WTC11 (cell line): ENCODE data around the gene RIPOR1. TPM values are rescaled to one million over a fixed set of nuclear protein-coding genes. Genes with fewer than 3 reads are reported as not detected.

ENCODE experiments used
- ATAC-seq: fragments of 200-7000 bp; cut with Tn5 transposase; 2 replicates; pipeline ENCODE4 v1.10.0; 2021; ENCODE audit warnings: mild to moderate bottlenecking, moderate library complexity
- CTCF ChIA-PET: fragments of 300-600 bp; sonication (Branson Sonifier 250); formaldehyde crosslinking; loops from one replicate; lab custom pipeline; 2021; ENCODE audit warnings: antibody characterized with exemption; lab: Charles Lee
- POLR2A ChIA-PET: fragments of 350-600 bp; sonication (Branson Sonifier 250); formaldehyde crosslinking; loops from one replicate; lab custom pipeline; 2021; ENCODE audit warnings: antibody characterized with exemption; lab: Charles Lee
- DNase-seq: peaks from one replicate; pipeline ENCODE4 v3.0.0; 2021; ENCODE audit warnings: low spot score
- H3K27ac Mint-ChIP-seq: 2 replicates; pipeline ENCODE4 v1.8.0; 2021; ENCODE audit warnings: mixed read lengths
- H3K27me3 Mint-ChIP-seq: 2 replicates; pipeline ENCODE4 v1.8.0; 2021; ENCODE audit warnings: low read depth, mild to moderate bottlenecking, moderate library complexity, mixed read lengths
- H3K36me3 Mint-ChIP-seq: 2 replicates; pipeline ENCODE4 v1.8.0; 2021; ENCODE audit warnings: mixed read lengths
- H3K4me1 Mint-ChIP-seq: 2 replicates; pipeline ENCODE4 v1.8.0; 2022; ENCODE audit warnings: mixed read lengths
- H3K4me3 Mint-ChIP-seq: 2 replicates; pipeline ENCODE4 v1.8.0; 2021; ENCODE audit warnings: mild to moderate bottlenecking, moderate library complexity, mixed read lengths
- H3K9me3 Mint-ChIP-seq: 2 replicates; pipeline ENCODE4 v1.8.0; 2021; ENCODE audit warnings: mixed read lengths
- CBFB ChIP-seq: sonication (generic); formaldehyde crosslinking; IDR thresholded peaks from 2 replicates; pipeline ENCODE4 v1.8.1; 2022; ENCODE audit warnings: mild to moderate bottlenecking, low read depth, missing genetic modification reagents
- FOXJ3 ChIP-seq: sonication (generic); formaldehyde crosslinking; IDR thresholded peaks from 2 replicates; pipeline ENCODE4 v1.9.0; 2021; ENCODE audit warnings: missing genetic modification reagents, mild to moderate bottlenecking, borderline replicate concordance
- FOXK1 ChIP-seq: sonication (generic); formaldehyde crosslinking; IDR thresholded peaks from 2 replicates; pipeline ENCODE4 v1.8.0; 2022; ENCODE audit warnings: mild to moderate bottlenecking, moderate library complexity, missing genetic modification reagents
- GABPB1 ChIP-seq: sonication (generic); formaldehyde crosslinking; IDR thresholded peaks from 2 replicates; pipeline ENCODE4 v1.8.1; 2023; ENCODE audit warnings: mild to moderate bottlenecking, missing genetic modification reagents
- HMGA2 ChIP-seq: fragments of 250-450 bp; sonication (Bioruptor Pico); IDR thresholded peaks from 2 replicates; pipeline ENCODE4 v1.4.0; 2021; ENCODE audit warnings: mild to moderate bottlenecking, moderate library complexity
- JUN ChIP-seq: sonication (generic); formaldehyde crosslinking; IDR thresholded peaks from 2 replicates; pipeline ENCODE4 v1.8.0; 2023; ENCODE audit warnings: mild to moderate bottlenecking, missing genetic modification reagents
- MLX ChIP-seq: sonication (generic); formaldehyde crosslinking; IDR thresholded peaks from 2 replicates; pipeline ENCODE4 v1.8.1; 2023; ENCODE audit warnings: mild to moderate bottlenecking, missing genetic modification reagents, moderate library complexity
- NFE2L1 ChIP-seq: sonication (generic); formaldehyde crosslinking; IDR thresholded peaks from 2 replicates; pipeline ENCODE4 v1.8.1; 2023; ENCODE audit warnings: missing genetic modification reagents
- NFYB ChIP-seq: sonication (generic); formaldehyde crosslinking; conservative IDR thresholded peaks from 2 replicates; pipeline ENCODE4 v1.8.0; 2022; ENCODE audit warnings: low read depth, missing genetic modification reagents
- SMAD4 ChIP-seq: sonication (generic); formaldehyde crosslinking; IDR thresholded peaks from 2 replicates; pipeline ENCODE4 v1.8.0; 2022; ENCODE audit warnings: mild to moderate bottlenecking, missing genetic modification reagents
- SOX15 ChIP-seq: fragments of 250-450 bp; sonication (Bioruptor Pico); IDR thresholded peaks from 2 replicates; pipeline ENCODE4 v1.9.0; 2021; ENCODE audit warnings: mild to moderate bottlenecking
- SP1 ChIP-seq: sonication (generic); formaldehyde crosslinking; conservative IDR thresholded peaks from 2 replicates; pipeline ENCODE4 v1.8.1; 2022; ENCODE audit warnings: missing genetic modification reagents
- TCF7 ChIP-seq: sonication (generic); formaldehyde crosslinking; IDR thresholded peaks from 2 replicates; pipeline ENCODE4 v1.8.0; 2022; ENCODE audit warnings: mild to moderate bottlenecking, low read depth, missing genetic modification reagents, moderate library complexity
- USF1 ChIP-seq: sonication (generic); formaldehyde crosslinking; IDR thresholded peaks from 2 replicates; pipeline ENCODE4 v1.8.0; 2022; ENCODE audit warnings: mild to moderate bottlenecking, missing genetic modification reagents
- ZNF219 ChIP-seq: sonication (generic); formaldehyde crosslinking; IDR thresholded peaks from 2 replicates; pipeline ENCODE4 v1.8.0; 2023; ENCODE audit warnings: missing genetic modification reagents, mild to moderate bottlenecking, borderline replicate concordance
- ZNF263 ChIP-seq: sonication (generic); formaldehyde crosslinking; IDR thresholded peaks from 2 replicates; pipeline ENCODE4 v1.8.1; 2022; ENCODE audit warnings: low read depth, mild to moderate bottlenecking, moderate library complexity, missing genetic modification reagents
- ZNF423 ChIP-seq: fragments of 250-450 bp; sonication (Bioruptor Pico); IDR thresholded peaks from 2 replicates; pipeline ENCODE4 v2.1.2; 2022; ENCODE audit warnings: mild to moderate bottlenecking, moderate library complexity
- ZNF671 ChIP-seq: fragments of 250-450 bp; sonication (Bioruptor Pico); IDR thresholded peaks from 2 replicates; pipeline ENCODE4 v1.8.0; 2021; ENCODE audit warnings: mild to moderate bottlenecking
- total RNA-seq: library from RNA; stranded (reverse); gene quantifications from 3 replicates; pipeline ENCODE4 v1.2.3, GENCODE V29; 2021
- TF ChIP-seq, protein P1 (sequence below): sonication (generic); formaldehyde crosslinking; IDR thresholded peaks from 2 replicates; pipeline ENCODE4 v1.8.0; 2023; ENCODE audit warnings: mild to moderate bottlenecking, missing genetic modification reagents
- TF ChIP-seq, protein P2 (sequence below): fragments of 250-450 bp; sonication (Bioruptor Pico); IDR thresholded peaks from 2 replicates; pipeline ENCODE4 v2.1.2; 2022; ENCODE audit warnings: mild to moderate bottlenecking, moderate library complexity

The RIPOR1 gene
- total RNA-seq, 1 experiment from 2014 or later = 14.9 TPM

- TF ChIP-seq SMAD4 (CRISPR knock-in tag) (no peak), JUN (no peak), GABPB1 (CRISPR knock-in tag) (no peak)
- POLR2A ChIA-PET = no interaction called here
- no peak for ATAC-seq
- Mint-ChIP-seq H3K27me3 (peaks cover 86% of the 10 kb centered on the region), H3K4me3 (no peak overlapping the region), H3K27ac (no peak overlapping the region), H3K36me3 (no peaks in the 10 kb centered on the region), H3K9me3 (no peaks in the 10 kb centered on the region), H3K4me1 (no peaks in the 10 kb centered on the region)
- DNase-seq = no peak
- CTCF ChIA-PET = interaction anchor here (2.2 kb wide), 1 partner anchor 22 kb away, joined by 9 read pairs; no protein-coding TSS in a partner anchor
Observed at GRCh38 chr16:67499106-67499505, 29.5 kb upstream of the RIPOR1 start.

DNA sequence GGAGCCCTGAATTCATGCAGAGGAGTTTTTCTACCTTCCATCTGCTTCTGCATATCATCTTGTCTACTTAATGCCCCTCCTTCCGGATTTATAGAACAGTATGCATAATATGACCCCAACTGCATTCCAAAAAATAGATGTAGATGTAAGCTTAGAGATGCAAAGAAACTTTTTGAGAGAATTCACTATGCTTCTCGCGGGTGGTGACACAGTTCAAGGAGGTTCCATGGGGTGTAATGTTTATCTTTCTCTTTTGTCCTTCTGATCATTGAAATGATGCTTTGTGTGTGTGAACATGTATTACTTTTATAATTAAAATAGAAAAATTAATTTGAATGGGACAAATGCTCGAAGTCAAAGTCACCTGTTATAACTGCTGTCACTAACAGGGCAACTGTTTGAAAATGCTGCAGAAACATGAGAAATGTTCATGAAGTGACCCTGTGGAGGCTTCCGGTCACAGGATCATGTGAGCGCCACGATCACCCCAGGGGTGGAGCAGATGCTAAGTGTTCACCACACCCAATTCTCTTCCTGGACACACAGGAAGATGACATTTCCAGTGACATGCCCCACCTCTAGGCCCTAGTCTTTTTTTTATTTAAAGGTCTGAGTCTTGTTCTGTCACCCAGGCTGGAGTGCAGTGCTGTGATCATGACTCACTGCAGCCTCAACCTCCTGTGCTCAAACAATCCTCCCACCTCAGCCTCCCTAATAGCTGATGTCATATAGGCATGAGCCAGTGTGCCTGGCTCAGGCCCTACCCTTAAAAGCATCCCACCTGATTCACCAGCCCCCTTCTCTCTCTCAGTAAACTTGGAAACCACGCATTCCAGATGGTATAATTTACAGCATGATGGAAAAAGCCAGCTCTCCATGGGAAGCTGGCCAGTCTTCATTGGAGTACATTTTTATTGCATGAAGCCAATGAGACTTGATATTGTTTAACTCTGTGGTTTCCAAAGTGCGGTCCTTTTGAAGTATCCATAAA lies 24.3 kb upstream of the RIPOR1 start:
- no peak overlapping the region for H3K4me3 Mint-ChIP-seq
- ChIA-PET CTCF (interaction anchor here (0.6 to 2.9 kb wide), 6 partner anchors 9 to 43 kb away, joined by 3 to 31 read pairs (median 6); partner anchors contain the start of gene ATP6V0D1), POLR2A (no interaction called here)
- H3K36me3 Mint-ChIP-seq = no peaks in the 10 kb centered on the region
- no peak for ATAC-seq
- H3K27me3 Mint-ChIP-seq = peaks cover 66% of the 10 kb centered on the region
- peaks cover 5% of the 10 kb centered on the region for H3K4me1 Mint-ChIP-seq
- TF ChIP-seq, protein P1, sequence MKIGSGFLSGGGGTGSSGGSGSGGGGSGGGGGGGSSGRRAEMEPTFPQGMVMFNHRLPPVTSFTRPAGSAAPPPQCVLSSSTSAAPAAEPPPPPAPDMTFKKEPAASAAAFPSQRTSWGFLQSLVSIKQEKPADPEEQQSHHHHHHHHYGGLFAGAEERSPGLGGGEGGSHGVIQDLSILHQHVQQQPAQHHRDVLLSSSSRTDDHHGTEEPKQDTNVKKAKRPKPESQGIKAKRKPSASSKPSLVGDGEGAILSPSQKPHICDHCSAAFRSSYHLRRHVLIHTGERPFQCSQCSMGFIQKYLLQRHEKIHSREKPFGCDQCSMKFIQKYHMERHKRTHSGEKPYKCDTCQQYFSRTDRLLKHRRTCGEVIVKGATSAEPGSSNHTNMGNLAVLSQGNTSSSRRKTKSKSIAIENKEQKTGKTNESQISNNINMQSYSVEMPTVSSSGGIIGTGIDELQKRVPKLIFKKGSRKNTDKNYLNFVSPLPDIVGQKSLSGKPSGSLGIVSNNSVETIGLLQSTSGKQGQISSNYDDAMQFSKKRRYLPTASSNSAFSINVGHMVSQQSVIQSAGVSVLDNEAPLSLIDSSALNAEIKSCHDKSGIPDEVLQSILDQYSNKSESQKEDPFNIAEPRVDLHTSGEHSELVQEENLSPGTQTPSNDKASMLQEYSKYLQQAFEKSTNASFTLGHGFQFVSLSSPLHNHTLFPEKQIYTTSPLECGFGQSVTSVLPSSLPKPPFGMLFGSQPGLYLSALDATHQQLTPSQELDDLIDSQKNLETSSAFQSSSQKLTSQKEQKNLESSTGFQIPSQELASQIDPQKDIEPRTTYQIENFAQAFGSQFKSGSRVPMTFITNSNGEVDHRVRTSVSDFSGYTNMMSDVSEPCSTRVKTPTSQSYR (CRISPR knock-in tag) = no peak
- TF ChIP-seq FOXJ3 (CRISPR knock-in tag) (no peak), FOXK1 (CRISPR knock-in tag) (no peak), NFYB (CRISPR knock-in tag) (no peak), ZNF263 (CRISPR knock-in tag) (no peak), TCF7 (CRISPR knock-in tag) (no peak), ZNF423 (CRISPR knock-in tag) (no peak), CBFB (CRISPR knock-in tag) (no peak), SOX15 (no peak), HMGA2 (CRISPR knock-in tag) (no peak), NFE2L1 (CRISPR knock-in tag) (no peak), MLX (CRISPR knock-in tag) (no peak), ZNF219 (no peak), USF1 (CRISPR knock-in tag) (no peak), SMAD4 (CRISPR knock-in tag) (no peak), ZNF671 (CRISPR knock-in tag) (no peak), SP1 (CRISPR knock-in tag) (no peak)
- TF ChIP-seq, protein P2, sequence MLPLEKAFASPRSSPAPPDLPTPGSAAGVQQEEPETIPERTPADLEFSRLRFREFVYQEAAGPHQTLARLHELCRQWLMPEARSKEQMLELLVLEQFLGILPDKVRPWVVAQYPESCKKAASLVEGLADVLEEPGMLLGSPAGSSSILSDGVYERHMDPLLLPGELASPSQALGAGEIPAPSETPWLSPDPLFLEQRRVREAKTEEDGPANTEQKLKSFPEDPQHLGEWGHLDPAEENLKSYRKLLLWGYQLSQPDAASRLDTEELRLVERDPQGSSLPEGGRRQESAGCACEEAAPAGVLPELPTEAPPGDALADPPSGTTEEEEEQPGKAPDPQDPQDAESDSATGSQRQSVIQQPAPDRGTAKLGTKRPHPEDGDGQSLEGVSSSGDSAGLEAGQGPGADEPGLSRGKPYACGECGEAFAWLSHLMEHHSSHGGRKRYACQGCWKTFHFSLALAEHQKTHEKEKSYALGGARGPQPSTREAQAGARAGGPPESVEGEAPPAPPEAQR (CRISPR knock-in tag) = no peak
- no peaks in the 10 kb centered on the region for H3K9me3 Mint-ChIP-seq
- DNase-seq = no peak
- no peak overlapping the region for H3K27ac Mint-ChIP-seq
